IMR-90 (cell line): ENCODE results near the gene ACACA. TPM values are rescaled to one million over a fixed set of nuclear protein-coding genes. Genes with fewer than 3 reads are reported as not detected.

Experiments used
- ATAC-seq: fragments of 200-7000 bp; cut with Tn5 transposase; 2 replicates; pipeline ENCODE4 v1.9.1; 2020; ENCODE audit warnings: low read depth, mild to moderate bottlenecking, moderate library complexity
- BruUV-seq: library from RNA; stranded (reverse); fragments of 400-500 nt; replicated peaks from 2 replicates; lab custom pipeline; 2021; lab: Mats Ljungman, UMichigan
- CTCF ChIA-PET: fragments of 300-600 bp; formaldehyde crosslinking; extraction: SDS; loops from one replicate; lab custom pipeline; 2021; ENCODE audit warnings: antibody characterized with exemption; lab: Yijun Ruan, JAX
- POLR2A ChIA-PET: fragments of 300-600 bp; sonication (Branson Sonifier 250); formaldehyde crosslinking; loops from one replicate; lab custom pipeline; 2022; ENCODE audit warnings: antibody characterized with exemption; ENCODE audit not compliant: unreplicated experiment; lab: Charles Lee
- DNase-seq: peaks from one replicate; pipeline ENCODE4 v3.0.0; 2013
- H2AFZ ChIP-seq: replicated peaks from 2 replicates; pipeline ENCODE3; 2013; ENCODE audit warnings: low read length, mild to moderate bottlenecking; ENCODE audit not compliant: poor library complexity
- H2AK5ac ChIP-seq: 2 replicates; pipeline ENCODE4 v1.6.1; 2013; ENCODE audit warnings: low read depth, low read length, inconsistent platforms
- H2AK9ac ChIP-seq: replicated peaks from 2 replicates; pipeline ENCODE3; 2013; ENCODE audit warnings: mild to moderate bottlenecking, low read depth, low read length, moderate library complexity; ENCODE audit not compliant: poor library complexity
- H2BK120ac ChIP-seq: 2 replicates; pipeline ENCODE4 v1.6.1; 2013; ENCODE audit warnings: low read depth, low read length, inconsistent platforms
- H2BK15ac ChIP-seq: 3 replicates; pipeline ENCODE4 v1.6.1; 2013; ENCODE audit warnings: low read depth, low read length, inconsistent platforms
- H2BK20ac ChIP-seq: 2 replicates; pipeline ENCODE4 v1.6.1; 2013; ENCODE audit warnings: low read depth, mild to moderate bottlenecking, inconsistent platforms, low read length, moderate library complexity
- H2BK5ac ChIP-seq: 2 replicates; pipeline ENCODE4 v1.6.1; 2013; ENCODE audit warnings: mild to moderate bottlenecking, low read depth, low read length, inconsistent platforms; ENCODE audit not compliant: poor library complexity, severe bottlenecking
- H3K14ac ChIP-seq: replicated peaks from 2 replicates; pipeline ENCODE4 v1.6.1; 2013; ENCODE audit warnings: low read depth, low read length, inconsistent platforms
- H3K18ac ChIP-seq: 2 replicates; pipeline ENCODE4 v1.6.1; 2013; ENCODE audit warnings: low read depth, low read length, control low read depth
- H3K23ac ChIP-seq: 2 replicates; pipeline ENCODE4 v1.6.1; 2013; ENCODE audit warnings: low read depth, low read length, inconsistent platforms
- H3K27ac ChIP-seq: 2 replicates; pipeline ENCODE4 v1.5.1; 2013; ENCODE audit warnings: mild to moderate bottlenecking, control low read depth, low read length; ENCODE audit not compliant: insufficient read depth
- H3K27me3 ChIP-seq: 2 replicates; pipeline ENCODE4 v1.6.1; 2013; ENCODE audit warnings: low read length; ENCODE audit not compliant: control insufficient read depth, insufficient read depth
- H3K36me3 ChIP-seq: 2 replicates; pipeline ENCODE4 v1.6.1; 2013; ENCODE audit warnings: low read length, mixed read lengths; ENCODE audit not compliant: control insufficient read depth, insufficient read depth
- H3K4ac ChIP-seq: 2 replicates; pipeline ENCODE4 v1.6.1; 2013; ENCODE audit warnings: low read depth, low read length, inconsistent platforms
- H3K4me1 ChIP-seq: 2 replicates; pipeline ENCODE4 v1.6.1; 2013; ENCODE audit warnings: low read length, mixed read lengths; ENCODE audit not compliant: control insufficient read depth, insufficient read depth
- H3K4me2 ChIP-seq: 2 replicates; pipeline ENCODE4 v1.6.1; 2013; ENCODE audit warnings: low read depth, mild to moderate bottlenecking, control low read depth, low read length, moderate library complexity
- H3K4me3 ChIP-seq: 2 replicates; pipeline ENCODE4 v1.5.1; 2013; ENCODE audit warnings: low read depth, mild to moderate bottlenecking, control low read depth, low read length, moderate library complexity; ENCODE audit not compliant: insufficient read depth
- H3K56ac ChIP-seq: 2 replicates; pipeline ENCODE4 v1.6.1; 2013; ENCODE audit warnings: low read length, inconsistent platforms; ENCODE audit not compliant: insufficient read depth; ENCODE audit errors: extremely low read depth
- H3K79me1 ChIP-seq, 2 experiments: 2 replicates each; pipeline ENCODE4 v1.6.1; 2013; ENCODE audit warnings: low read length in 2 of 2, inconsistent platforms in 1 of 2, low read depth in 1 of 2
- H3K9ac ChIP-seq: 2 replicates; pipeline ENCODE4 v1.6.1; 2013; ENCODE audit warnings: low read depth, low read length, control low read depth
- H3K9me1 ChIP-seq: 2 replicates; pipeline ENCODE4 v1.6.1; 2013; ENCODE audit warnings: low read length, inconsistent platforms; ENCODE audit not compliant: insufficient read depth
- H3K9me3 ChIP-seq: 2 replicates; pipeline ENCODE4 v1.6.1; 2013; ENCODE audit warnings: low read length; ENCODE audit not compliant: control insufficient read depth, insufficient read depth
- H4K20me1 ChIP-seq: 2 replicates; pipeline ENCODE4 v1.6.1; 2013; ENCODE audit warnings: low read length, inconsistent platforms; ENCODE audit not compliant: insufficient read depth
- H4K5ac ChIP-seq: 2 replicates; pipeline ENCODE4 v1.6.1; 2013; ENCODE audit warnings: mild to moderate bottlenecking, low read depth, low read length, control low read depth
- H4K8ac ChIP-seq, 2 experiments: 2 replicates each; pipeline ENCODE4 v1.6.1; 2013; ENCODE audit warnings: low read depth in 2 of 2, low read length in 2 of 2, control low read depth in 1 of 2, inconsistent platforms in 1 of 2
- H4K91ac ChIP-seq: 2 replicates; pipeline ENCODE4 v1.6.1; 2013; ENCODE audit warnings: low read depth, low read length, inconsistent platforms; ENCODE audit not compliant: insufficient read depth
- BHLHE40 ChIP-seq: fragments of 150-350 bp; IDR thresholded peaks from 2 replicates; pipeline ENCODE4 v1.6.1; 2016; ENCODE audit warnings: mild to moderate bottlenecking, low read depth, low read length
- CEBPB ChIP-seq: IDR thresholded peaks from 2 replicates; pipeline ENCODE4 v1.6.1; 2012; ENCODE audit warnings: low read depth, low read length, improper control_type of control experiment
- CHD1 ChIP-seq: IDR thresholded peaks from 2 replicates; pipeline ENCODE4 v1.6.1; 2012; ENCODE audit warnings: low read depth, low read length, improper control_type of control experiment
- ELK1 ChIP-seq: fragments of 150-350 bp; IDR thresholded peaks from 2 replicates; pipeline ENCODE4 v1.6.1; 2016; ENCODE audit warnings: low read depth, mild to moderate bottlenecking, low read length, moderate library complexity, borderline replicate concordance
- FOS ChIP-seq: fragments of 150-350 bp; IDR thresholded peaks from 2 replicates; pipeline ENCODE4 v1.6.1; 2016; ENCODE audit warnings: low read depth, low read length
- MAFK ChIP-seq: IDR thresholded peaks from 2 replicates; pipeline ENCODE4 v1.6.1; 2012; ENCODE audit warnings: low read depth, low read length, improper control_type of control experiment
- MAZ ChIP-seq: IDR thresholded peaks from 2 replicates; pipeline ENCODE4 v1.6.1; 2012; ENCODE audit warnings: low read depth, mild to moderate bottlenecking, low read length, improper control_type of control experiment, moderate library complexity, borderline replicate concordance
- MXI1 ChIP-seq: IDR thresholded peaks from 2 replicates; pipeline ENCODE4 v1.6.1; 2012; ENCODE audit warnings: low read depth, mild to moderate bottlenecking, low read length, moderate library complexity, borderline replicate concordance
- NFE2L2 ChIP-seq: fragments of 150-350 bp; IDR thresholded peaks from 2 replicates; pipeline ENCODE4 v1.6.1; 2016; ENCODE audit warnings: low read depth, mild to moderate bottlenecking, low read length
- POLR2A ChIP-seq: IDR thresholded peaks from 2 replicates; pipeline ENCODE4 v1.6.1; 2012; ENCODE audit warnings: mild to moderate bottlenecking, low read depth, low read length
- RAD21 ChIP-seq: IDR thresholded peaks from 2 replicates; pipeline ENCODE4 v1.6.1; 2012; ENCODE audit warnings: low read length, improper control_type of control experiment
- RCOR1 ChIP-seq: IDR thresholded peaks from 2 replicates; pipeline ENCODE4 v1.6.1; 2012; ENCODE audit warnings: mild to moderate bottlenecking, low read length, improper control_type of control experiment; ENCODE audit not compliant: insufficient replicate concordance
- RFX5 ChIP-seq: IDR thresholded peaks from 2 replicates; pipeline ENCODE4 v1.8.0; 2012; ENCODE audit warnings: low read depth, mild to moderate bottlenecking, low read length, moderate library complexity
- SMC3 ChIP-seq: fragments of 150-350 bp; IDR thresholded peaks from 2 replicates; pipeline ENCODE4 v1.6.1; 2016; ENCODE audit warnings: low read depth, mild to moderate bottlenecking, antibody characterized with exemption, low read length, moderate library complexity
- USF2 ChIP-seq: fragments of 150-350 bp; IDR thresholded peaks from 2 replicates; pipeline ENCODE4 v1.6.1; 2017; ENCODE audit warnings: mild to moderate bottlenecking, antibody characterized with exemption, low read length, low read depth
- WGBS, 2 experiments: methylation state at CpG; one replicate each; pipeline versions ENCODE4 v1.1.5 to v1.1.7; 2013; ENCODE audit warnings: missing lambda C conversion rate in 2 of 2; ENCODE audit not compliant: insufficient read length in 1 of 2; ENCODE audit errors: extremely low coverage in 2 of 2; 5-methylcytosine and 5-hydroxymethylcytosine counted together
- dilution Hi-C: fragments of 300-500 bp; cut with HindIII; formaldehyde crosslinking; loops from one replicate; pipeline ENCODE4 v1.14.3; 2018; ENCODE audit warnings: low sequenced_read_pairs; ENCODE audit not compliant: unreplicated experiment
- in situ Hi-C: fragments of 300-500 bp; cut with MboI; formaldehyde crosslinking; loops from 3 replicates; pipeline ENCODE4 v1.14.3; 2019; ENCODE audit warnings: low sequenced_read_pairs, inconsistent platforms, mixed read lengths
- intact Hi-C: fragments of 100-400 bp; cut with micrococcal nuclease; formaldehyde crosslinking; loops from 2 replicates; pipeline ENCODE4 v1.10.0; 2022
- polyA plus RNA-seq, 3 experiments: library from polyadenylated mRNA; depleted of rRNA; stranded (reverse); fragments of >200 nt; gene quantifications; 2 replicates each; pipeline ENCODE4 v1.2.3, GENCODE V29; 2012; ENCODE audit warnings: low replicate concordance in 1 of 3
- total RNA-seq: library from RNA; depleted of rRNA; stranded (reverse); fragments of >200 nt; gene quantifications from 2 replicates; pipeline ENCODE4 v1.2.3, GENCODE V29; 2012
- TF ChIP-seq, protein P1 (sequence below): conservative IDR thresholded peaks from 2 replicates; pipeline ENCODE4 v1.5.1; 2012; ENCODE audit warnings: mild to moderate bottlenecking, low read depth, low read length, improper control_type of control experiment

Gene ACACA
- total and polyA plus RNA-seq, 2 of the 4 experiments (the other 2 are of a cell fraction) = 21.3 to 39.1 TPM

DNA sequence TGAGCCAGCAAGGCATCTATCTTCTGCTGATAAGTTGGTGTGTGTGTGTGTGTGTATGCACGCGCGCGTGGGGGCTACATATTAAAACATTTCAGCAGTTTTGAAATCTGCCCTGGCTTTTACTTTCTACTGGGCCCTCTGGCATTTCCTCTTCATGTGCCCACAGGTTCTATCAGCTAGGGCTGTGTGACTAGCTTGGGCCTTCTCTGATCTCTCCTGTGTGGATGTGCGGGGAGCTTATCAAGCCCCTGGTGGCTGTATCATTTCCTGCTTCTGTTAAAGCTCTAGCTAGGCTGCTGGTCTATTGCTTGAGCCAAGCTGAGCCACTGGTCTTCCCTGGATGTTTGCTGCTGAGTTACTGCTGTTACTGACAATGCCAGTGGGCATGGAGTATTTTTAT lies 325.3 kb downstream of the ACACA start:
- Histone ChIP-seq H3K36me3 (peaks cover 7% of the 10 kb centered on the region; the same call in 1 of the 2 replicates), H2BK15ac (no peak overlapping the region), H2BK5ac (no peak overlapping the region), H3K18ac (no peak overlapping the region), H4K5ac (no peak overlapping the region), H3K27me3 (no peaks in the 10 kb centered on the region), H3K9me1 (peaks cover 10% of the 10 kb centered on the region; the same call in 1 of the 2 replicates), H3K9me3 (no peaks in the 10 kb centered on the region; the same call in 1 of the 2 replicates), H3K23ac (no peak overlapping the region), H2AK5ac (no peak overlapping the region), H3K4me3 (no peak overlapping the region), H3K4me1 (no peaks in the 10 kb centered on the region), H3K4ac (no peak overlapping the region), H2BK20ac (no peak overlapping the region), H4K20me1 (peaks cover 3% of the 10 kb centered on the region; the same call in 1 of the 2 replicates), H2AK9ac (no peak overlapping the region), H3K14ac (no peak overlapping the region), H3K4me2 (no peak overlapping the region), H3K27ac (no peak overlapping the region), H3K79me1 (no peaks in the 10 kb centered on the region), H4K91ac (no peak overlapping the region), H4K8ac (no peak overlapping the region), H3K9ac (no peak overlapping the region), H2AFZ (no peak overlapping the region), H2BK120ac (no peak overlapping the region), H3K56ac (no peak overlapping the region)
- CTCF ChIA-PET = no interaction called here
- dilution Hi-C loops = no loop called here
- no peak for TF ChIP-seq RCOR1
- no peak for TF ChIP-seq USF2
- TF ChIP-seq FOS = no peak
- TF ChIP-seq MAFK = no peak
- TF ChIP-seq CEBPB = no peak
- TF ChIP-seq CHD1 = no peak
- TF ChIP-seq BHLHE40 = no peak
- no peak for TF ChIP-seq MXI1
- TF ChIP-seq RAD21 = no peak
- no peak for TF ChIP-seq ELK1
- TF ChIP-seq, protein P1, sequence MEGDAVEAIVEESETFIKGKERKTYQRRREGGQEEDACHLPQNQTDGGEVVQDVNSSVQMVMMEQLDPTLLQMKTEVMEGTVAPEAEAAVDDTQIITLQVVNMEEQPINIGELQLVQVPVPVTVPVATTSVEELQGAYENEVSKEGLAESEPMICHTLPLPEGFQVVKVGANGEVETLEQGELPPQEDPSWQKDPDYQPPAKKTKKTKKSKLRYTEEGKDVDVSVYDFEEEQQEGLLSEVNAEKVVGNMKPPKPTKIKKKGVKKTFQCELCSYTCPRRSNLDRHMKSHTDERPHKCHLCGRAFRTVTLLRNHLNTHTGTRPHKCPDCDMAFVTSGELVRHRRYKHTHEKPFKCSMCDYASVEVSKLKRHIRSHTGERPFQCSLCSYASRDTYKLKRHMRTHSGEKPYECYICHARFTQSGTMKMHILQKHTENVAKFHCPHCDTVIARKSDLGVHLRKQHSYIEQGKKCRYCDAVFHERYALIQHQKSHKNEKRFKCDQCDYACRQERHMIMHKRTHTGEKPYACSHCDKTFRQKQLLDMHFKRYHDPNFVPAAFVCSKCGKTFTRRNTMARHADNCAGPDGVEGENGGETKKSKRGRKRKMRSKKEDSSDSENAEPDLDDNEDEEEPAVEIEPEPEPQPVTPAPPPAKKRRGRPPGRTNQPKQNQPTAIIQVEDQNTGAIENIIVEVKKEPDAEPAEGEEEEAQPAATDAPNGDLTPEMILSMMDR = no peak
- no peak for TF ChIP-seq SMC3
- no peak for TF ChIP-seq MAZ
- no peak for TF ChIP-seq RFX5
- TF ChIP-seq NFE2L2 = no peak
- TF ChIP-seq POLR2A = no peak
- intact Hi-C loops = no loop called here
- no CpG with 5 or more reads among the region's 5 CpGs for WGBS, 2 experiments
- in situ Hi-C loops = no loop called here
- DNase-seq (no peak), ATAC-seq (no peak)
- no TSS peak for BruUV-seq
- POLR2A ChIA-PET = no interaction called here
